Activated CD4-positive, alpha-beta T cell treated with anti-CD3 and anti-CD28 coated beads for 4 hours (primary cell): Measurements from ENCODE around the gene MINK1.
A peak's percentile ranks its signal among the peaks of the same experiment; 100 is the strongest.

Source experiments
- DNase-seq, 2 donors: peaks; one replicate each; pipeline ENCODE4 v3.0.0-alpha.2; 2020

Gene MINK1

GRCh38 chr17:4938688-4939545 is 105.8 kb downstream of the MINK1 start:
- no peak for DNase-seq

- peak in 1 of 2 donors; percentile 31 for DNase-seq
Measured at GRCh38 chr17:4939546-4939795, 106.3 kb downstream of the MINK1 start.

GRCh38 chr17:4939796-4940554 is 106.8 kb downstream of the MINK1 start, which contains the start of the genes RNF167 and SLC25A11:
TSS of gene RNF167 (plus strand) at chr17:4940268. CDS start at chr17:4940910, 642 bp downstream.
TSS of gene SLC25A11 (minus strand) at chr17:4940046. CDS start at chr17:4939910, 136 bp downstream.
- DNase-seq, result peak; percentile 95 to 96

GRCh38 chr17:4940555-4941318 is 107.6 kb downstream of the MINK1 start:
- DNase-seq, result peak in 1 of 2 donors; percentile 37

- DNase-seq, result no peak
Measured at GRCh38 chr17:4941319-4941610, 108.1 kb downstream of the MINK1 start.

GRCh38 chr17:4942760-4943508 is 109.8 kb downstream of the MINK1 start:
- DNase-seq, result no peak

GRCh38 chr17:4944163-4944553 is 111.0 kb downstream of the MINK1 start:
- peak in 1 of 2 donors; percentile 47 for DNase-seq

GRCh38 chr17:4944554-4945175 is 111.5 kb downstream of the MINK1 start:
- peak in 1 of 2 donors; percentile 28 for DNase-seq

GRCh38 chr17:4945176-4945943 is 112.2 kb downstream of the MINK1 start:
- DNase-seq, result peak; percentile 84 to 87

- no peak for DNase-seq
Measured at GRCh38 chr17:4945944-4946280, 112.8 kb downstream of the MINK1 start.

GRCh38 chr17:4946312-4946976 is 113.3 kb downstream of the MINK1 start:
- DNase-seq, result no peak

- no peak for DNase-seq
Measured at GRCh38 chr17:4947010-4947410, 113.9 kb downstream of the MINK1 start.
